ENCODE data around the gene TMEM8B.

- no peak for TF ChIP-seq CTCF (IDR thresholded peaks at IDR 0.05)
- TF ChIP-seq POLR2AphosphoS5 (IDR thresholded peaks at IDR 0.05) = no peak
- no peak for TF ChIP-seq POLR2A (IDR thresholded peaks at IDR 0.05)
- TF ChIP-seq EP300 (IDR thresholded peaks at IDR 0.05) = no peak
These were observed 42.5 kb downstream of the TMEM8B start for GRCh38 chr9:35871545-35871944.

Measured in sigmoid colon (tissue), 4 donors.